ENCODE data around the gene CDHR2. TPM values are rescaled to one million over a fixed set of nuclear protein-coding genes. Genes with fewer than 3 reads are reported as not detected.
"Not testable (repeated sequence)": the region's sequence is repeated elsewhere in the genome, so short reads cannot be mapped to it uniquely, and the experiment has no call there.

Gene CDHR2
- total RNA-seq, 2 experiments from 2014 or later, result 0.19 to 0.35 TPM

- intact Hi-C loops (cut with micrococcal nuclease), result no loop called here
- Mint-ChIP-seq H3K27me3 (ENCODE audit: low read depth) (no peaks in the 10 kb centered on the region), H3K9me3 (no peaks in the 10 kb centered on the region), H3K36me3 (ENCODE audit: low read depth) (no peaks in the 10 kb centered on the region), H3K4me3 (no peak overlapping the region), H3K4me1 (ENCODE audit: low read depth) (peaks cover 53% of the 10 kb centered on the region), H3K27ac (no peak overlapping the region)
- CTCF ChIA-PET, result interaction anchor here (0.6 kb wide), 1 partner anchor 15 kb away, joined by 3 read pairs; no protein-coding TSS in a partner anchor
- no peak for DNase-seq
These were observed 3.2 kb upstream of the CDHR2 start for GRCh38 chr5:176545737-176546509.

- H3K27me3 Mint-ChIP-seq (ENCODE audit: low read depth), result no peaks in the 10 kb centered on the region
- peak; percentile 64 for DNase-seq
- no peak overlapping the region for H3K4me3 Mint-ChIP-seq
- no peaks in the 10 kb centered on the region for H3K36me3 Mint-ChIP-seq (ENCODE audit: low read depth)
- peak overlapping the region; percentile 47 for H3K27ac Mint-ChIP-seq
- no peaks in the 10 kb centered on the region for H3K9me3 Mint-ChIP-seq
- intact Hi-C loops (cut with micrococcal nuclease), result no loop called here
- H3K4me1 Mint-ChIP-seq (ENCODE audit: low read depth), result peaks cover 48% of the 10 kb centered on the region
- CTCF ChIA-PET, result no interaction called here
These were observed 1.3 kb upstream of the CDHR2 start for GRCh38 chr5:176547802-176548201.

GRCh38 chr5:176549871-176550270 lies 729 bp downstream of the CDHR2 start:
- Mint-ChIP-seq H3K4me3 (no peak overlapping the region), H3K9me3 (no peaks in the 10 kb centered on the region), H3K27me3 (ENCODE audit: low read depth) (no peaks in the 10 kb centered on the region), H3K4me1 (ENCODE audit: low read depth) (peaks cover 63% of the 10 kb centered on the region), H3K36me3 (ENCODE audit: low read depth) (no peaks in the 10 kb centered on the region), H3K27ac (no peak overlapping the region)
- intact Hi-C loops (cut with micrococcal nuclease), result no loop called here
- no peak for DNase-seq
- CTCF ChIA-PET, result interaction anchor here (0.7 to 0.9 kb wide), 2 partner anchors 19 to 24 kb away, joined by 3 read pairs; no protein-coding TSS in a partner anchor

- Mint-ChIP-seq H3K4me1 (ENCODE audit: low read depth) (peaks cover 63% of the 10 kb centered on the region), H3K36me3 (ENCODE audit: low read depth) (no peaks in the 10 kb centered on the region), H3K27me3 (ENCODE audit: low read depth) (no peaks in the 10 kb centered on the region), H3K9me3 (no peaks in the 10 kb centered on the region), H3K4me3 (peak overlapping the region; percentile 55), H3K27ac (peak overlapping the region; percentile 38)
- intact Hi-C loops (cut with micrococcal nuclease), result no loop called here
- CTCF ChIA-PET, result interaction anchor here (0.7 to 0.8 kb wide), 2 partner anchors 18 to 23 kb away, joined by 3 to 5 read pairs; no protein-coding TSS in a partner anchor
- DNase-seq, result no peak
These were observed 1.2 kb downstream of the CDHR2 start for GRCh38 chr5:176550275-176550831.

- H3K27ac Mint-ChIP-seq, result peak overlapping the region; percentile 38
- intact Hi-C loops (cut with micrococcal nuclease); H3K9me3 Mint-ChIP-seq; H3K36me3 Mint-ChIP-seq (ENCODE audit: low read depth); DNase-seq; H3K27me3 Mint-ChIP-seq (ENCODE audit: low read depth): not testable (repeated sequence)
- H3K4me3 Mint-ChIP-seq, result peak overlapping the region; percentile 55
- CTCF ChIA-PET, result interaction anchor here (0.8 kb wide), 1 partner anchor 23 kb away, joined by 5 read pairs; no protein-coding TSS in a partner anchor
- peaks cover 64% of the 10 kb centered on the region for H3K4me1 Mint-ChIP-seq (ENCODE audit: low read depth)
These were observed 1.8 kb downstream of the CDHR2 start for GRCh38 chr5:176550937-176551336.

GRCh38 chr5:176552332-176552869 lies 3.3 kb downstream of the CDHR2 start:
- peaks cover 67% of the 10 kb centered on the region for H3K4me1 Mint-ChIP-seq (ENCODE audit: low read depth)
- CTCF ChIA-PET, result interaction anchor here (0.6 kb wide), 1 partner anchor 115 kb away, joined by 3 read pairs; no protein-coding TSS in a partner anchor

GRCh38 chr5:176553260-176554085 lies 4.3 kb downstream of the CDHR2 start:
- peaks cover 58% of the 10 kb centered on the region for H3K4me1 Mint-ChIP-seq (ENCODE audit: low read depth)

More at GRCh38 chr5:176552332-176552869, 3.3 kb downstream of the CDHR2 start:
- no peak overlapping the region for H3K27ac Mint-ChIP-seq
- no peak overlapping the region for H3K4me3 Mint-ChIP-seq
- no peaks in the 10 kb centered on the region for H3K9me3 Mint-ChIP-seq
- no peaks in the 10 kb centered on the region for H3K36me3 Mint-ChIP-seq (ENCODE audit: low read depth)
- intact Hi-C loops (cut with micrococcal nuclease), result no loop called here
- DNase-seq, result no peak
- H3K27me3 Mint-ChIP-seq (ENCODE audit: low read depth), result no peaks in the 10 kb centered on the region

GRCh38 chr5:176557846-176558245 lies 8.7 kb downstream of the CDHR2 start:
- H3K9me3 Mint-ChIP-seq, result no peaks in the 10 kb centered on the region
- H3K27ac Mint-ChIP-seq, result no peak overlapping the region
- H3K36me3 Mint-ChIP-seq (ENCODE audit: low read depth), result no peaks in the 10 kb centered on the region
- peaks cover 61% of the 10 kb centered on the region for H3K4me1 Mint-ChIP-seq (ENCODE audit: low read depth)
- no peak for DNase-seq
- no peak overlapping the region for H3K4me3 Mint-ChIP-seq
- no peaks in the 10 kb centered on the region for H3K27me3 Mint-ChIP-seq (ENCODE audit: low read depth)
- intact Hi-C loops (cut with micrococcal nuclease), result no loop called here
- CTCF ChIA-PET, result interaction anchor here (1.1 to 1.2 kb wide), 2 partner anchors 16 to 103 kb away, joined by 3 to 4 read pairs; no protein-coding TSS in a partner anchor

More at GRCh38 chr5:176553260-176554085, 4.3 kb downstream of the CDHR2 start:
- Mint-ChIP-seq H3K4me3 (no peak overlapping the region), H3K27me3 (ENCODE audit: low read depth) (no peaks in the 10 kb centered on the region), H3K9me3 (no peaks in the 10 kb centered on the region), H3K36me3 (ENCODE audit: low read depth) (no peaks in the 10 kb centered on the region), H3K27ac (no peak overlapping the region)
- intact Hi-C loops (cut with micrococcal nuclease), result no loop called here
- CTCF ChIA-PET, result interaction anchor here (0.6 to 0.8 kb wide), 2 partner anchors 9 to 10 kb away, joined by 3 read pairs; no protein-coding TSS in a partner anchor
- DNase-seq, result peak; percentile 55

- Mint-ChIP-seq H3K27ac (no peak overlapping the region), H3K9me3 (no peaks in the 10 kb centered on the region), H3K36me3 (ENCODE audit: low read depth) (no peaks in the 10 kb centered on the region), H3K4me3 (no peak overlapping the region), H3K27me3 (ENCODE audit: low read depth) (no peaks in the 10 kb centered on the region), H3K4me1 (ENCODE audit: low read depth) (peaks cover 42% of the 10 kb centered on the region)
- peak; percentile 62 for DNase-seq
- intact Hi-C loops (cut with micrococcal nuclease), result loop anchor here (1.0 kb wide), 1 partner anchor 143 kb away; the partner anchor contains the start of gene CLTB
- CTCF ChIA-PET, result no interaction called here
These were observed 10.5 kb downstream of the CDHR2 start for GRCh38 chr5:176559683-176560082.

GRCh38 chr5:176560364-176560763 lies 11.2 kb downstream of the CDHR2 start:
- H3K27me3 Mint-ChIP-seq (ENCODE audit: low read depth), result no peaks in the 10 kb centered on the region
- no peak overlapping the region for H3K27ac Mint-ChIP-seq
- H3K4me3 Mint-ChIP-seq, result no peak overlapping the region
- no peaks in the 10 kb centered on the region for H3K9me3 Mint-ChIP-seq
- H3K4me1 Mint-ChIP-seq (ENCODE audit: low read depth), result peaks cover 36% of the 10 kb centered on the region
- peak; percentile 50 for DNase-seq
- no peaks in the 10 kb centered on the region for H3K36me3 Mint-ChIP-seq (ENCODE audit: low read depth)
- CTCF ChIA-PET, result no interaction called here
- intact Hi-C loops (cut with micrococcal nuclease), result no loop called here

- H3K27ac Mint-ChIP-seq, result no peak overlapping the region
- no peaks in the 10 kb centered on the region for H3K27me3 Mint-ChIP-seq (ENCODE audit: low read depth)
- H3K4me1 Mint-ChIP-seq (ENCODE audit: low read depth), result peaks cover 27% of the 10 kb centered on the region
- no peaks in the 10 kb centered on the region for H3K9me3 Mint-ChIP-seq
- H3K4me3 Mint-ChIP-seq, result no peak overlapping the region
- CTCF ChIA-PET, result interaction anchor here (1.1 kb wide), 1 partner anchor 11 kb away, joined by 3 read pairs; no protein-coding TSS in a partner anchor
- H3K36me3 Mint-ChIP-seq (ENCODE audit: low read depth), result no peaks in the 10 kb centered on the region
- no peak for DNase-seq
- intact Hi-C loops (cut with micrococcal nuclease), result no loop called here
These were observed 12.1 kb downstream of the CDHR2 start for GRCh38 chr5:176561259-176561658.

- CTCF ChIA-PET, result interaction anchor here (0.9 kb wide), 1 partner anchor 8 kb away, joined by 3 read pairs; no protein-coding TSS in a partner anchor
- intact Hi-C loops (cut with micrococcal nuclease), result no loop called here
- no peak overlapping the region for H3K27ac Mint-ChIP-seq
- H3K9me3 Mint-ChIP-seq, result no peaks in the 10 kb centered on the region
- H3K4me1 Mint-ChIP-seq (ENCODE audit: low read depth), result peaks cover 25% of the 10 kb centered on the region
- no peak overlapping the region for H3K4me3 Mint-ChIP-seq
- H3K27me3 Mint-ChIP-seq (ENCODE audit: low read depth), result no peaks in the 10 kb centered on the region
- no peak for DNase-seq
- no peaks in the 10 kb centered on the region for H3K36me3 Mint-ChIP-seq (ENCODE audit: low read depth)
These were observed 13.0 kb downstream of the CDHR2 start for GRCh38 chr5:176562189-176562588.
